Measurements from ENCODE around the gene NTF4.

GRCh38 chr19:49056101-49056901 is 8.3 kb downstream of the NTF4 start:
- TF ChIP-seq HDGF (IDR thresholded peaks at IDR 0.05; ENCODE audit: borderline replicate concordance), result no peak
- TF ChIP-seq FOXK2 (IDR thresholded peaks at IDR 0.05), result no peak
- no peak for TF ChIP-seq FOXM1 (IDR thresholded peaks at IDR 0.05; ENCODE audit: borderline replicate concordance)
- TF ChIP-seq L3MBTL2 (conservative IDR thresholded peaks at IDR 0.05), result peak; percentile 58
- TF ChIP-seq SUZ12 (IDR thresholded peaks at IDR 0.05), result no peak
- TF ChIP-seq NFRKB (IDR thresholded peaks at IDR 0.05), result no peak
- TF ChIP-seq ELF4 (IDR thresholded peaks at IDR 0.05), result no peak
- peak; percentile 42; the same call in 1 of the 2 replicates for TF ChIP-seq SP1 (IDR thresholded peaks at IDR 0.05)
- no peak for TF ChIP-seq FOXA1 (IDR thresholded peaks at IDR 0.05)
- TF ChIP-seq BHLHE40 (IDR thresholded peaks at IDR 0.05; ENCODE audit: borderline replicate concordance), result no peak
- TF ChIP-seq LEF1 (IDR thresholded peaks at IDR 0.05; ENCODE audit: borderline replicate concordance), result no peak
- TF ChIP-seq TARDBP (IDR thresholded peaks at IDR 0.05), result no peak
- no peak for TF ChIP-seq ARNT (IDR thresholded peaks at IDR 0.05)
- TF ChIP-seq CTBP1 (IDR thresholded peaks at IDR 0.05; ENCODE audit: borderline replicate concordance), result no peak
